Ovary (tissue), 9 donors: ENCODE data around the gene SHLD1. TPM values are rescaled to one million over a fixed set of nuclear protein-coding genes. Genes with fewer than 3 reads are reported as not detected.

Experiments
- DNase-seq, 5 donors: peaks; one replicate each; pipeline ENCODE4 v3.0.0-alpha.2; 2019 to 2020
- H3K27ac ChIP-seq, 2 donors: fragments of 200-600 bp; one replicate each; pipeline versions ENCODE4 v1.5.1 to v1.8.0; 2019 to 2022
- H3K27me3 ChIP-seq: fragments of 200-600 bp; one replicate; pipeline ENCODE4 v1.8.0; 2022
- H3K36me3 ChIP-seq: fragments of 200-600 bp; sonication (generic); one replicate; pipeline ENCODE4 v1.5.1; 2019
- H3K4me1 ChIP-seq: one replicate; pipeline ENCODE4 v1.8.1; 2013; ENCODE audit warnings: mild to moderate bottlenecking, moderate library complexity; ENCODE audit not compliant: insufficient read depth
- H3K4me3 ChIP-seq: fragments of 200-600 bp; sonication (generic); one replicate; pipeline ENCODE4 v1.5.1; 2017
- H3K9me3 ChIP-seq, 2 donors: fragments of 200-600 bp in 1 of 2; sonication (generic) in 1 of 2; one replicate each; pipeline versions ENCODE4 v1.5.1 to v1.8.1; 2013 to 2019; ENCODE audit warnings: mild to moderate bottlenecking in 1 of 2, moderate library complexity in 1 of 2
- CTCF ChIP-seq, 3 donors: fragments of 450-650 bp in 2 of 3; fragments of 200-600 bp in 1 of 3; IDR thresholded peaks; one replicate each; pipeline versions ENCODE4 v1.5.1 to v1.8.0; 2016 to 2022; ENCODE audit warnings: antibody characterized with exemption in 3 of 3, mild to moderate bottlenecking in 1 of 3
- EP300 ChIP-seq: sonication (generic); formaldehyde crosslinking; IDR thresholded peaks from one replicate; pipeline ENCODE4 v1.6.1; 2017; ENCODE audit warnings: antibody characterized with exemption
- POLR2A ChIP-seq: fragments of 450-650 bp; IDR thresholded peaks from one replicate; pipeline ENCODE4 v1.6.1; 2017; ENCODE audit warnings: antibody characterized with exemption, mild to moderate bottlenecking, moderate library complexity
- WGBS, 3 donors: extraction: QIAGEN DNeasy Blood & Tissue Kit in 1 of 3; methylation state at CpG; one replicate each; pipeline versions ENCODE4 v1.1.5 to v1.1.7; 2013 to 2017; 5-methylcytosine and 5-hydroxymethylcytosine counted together
- intact Hi-C, 4 donors: fragments of 100-400 bp; cut with DNase I; formaldehyde crosslinking; loops; one replicate each; pipeline versions ENCODE4 v1.11.0 to v1.15.1; 2022 to 2023
- polyA plus RNA-seq, 2 donors: library from polyadenylated mRNA; stranded (reverse); fragments of 200-250 nt in 1 of 2; fragments of 350-450 nt in 1 of 2; fragmentation: Illumina TruSeq in 1 of 2; extraction: RNeasy Lipid Tissue Mini Kit (QIAGEN cat#74804) in 1 of 2; gene quantifications; one replicate each; pipeline ENCODE4 v1.2.3, GENCODE V29; 2013 to 2014
- total RNA-seq, 7 donors: library from RNA; depleted of rRNA in 2 of 7; stranded (reverse); fragments of >200 nt in 2 of 7; fragmentation: NEBNext Ultra II Directional in 3 of 7; extraction: Animal tissue kit (Norgen Biotek cat#: 25700) in 3 of 7; gene quantifications; one replicate each; pipeline versions ENCODE4 v1.1.0 to v1.2.4, GENCODE V29; 2016 to 2023
- donor health status: DM: no; HTN: no; CAD: no; lungs with moderate emphysema.
- donor health status: DM: no; HTN: no; CAD: no.
- donor health status: Bipolar disorder and iron deficiency.
- donor health status: DM: yes; HTN: yes; CAD: no.
- donor health status: DM: no; HTN: no; CAD: no.
- donor health status: DM: yes; HTN: yes; CAD: no.

Gene SHLD1
- total and polyA plus RNA-seq, 9 donors, result 3.8 to 12.4 (median 7.2) TPM

GRCh38 chr20:5772704-5773103 is 22.5 kb downstream of the SHLD1 start:
- Histone ChIP-seq H3K27me3 (no peaks in the 10 kb centered on the region), H3K36me3 (no peaks in the 10 kb centered on the region), H3K4me3 (no peak overlapping the region), H3K4me1 (no peaks in the 10 kb centered on the region), H3K27ac (no peak overlapping the region), H3K9me3 (no peaks in the 10 kb centered on the region)
- TF ChIP-seq CTCF (IDR thresholded peaks at IDR 0.05) (no peak), POLR2A (no peak), EP300 (no peak)
- WGBS, 3 donors, result 68 to 84% (median 79%) methylated on average over 5 of the region's 5 CpGs
- no peak for DNase-seq
- intact Hi-C loops, result no loop called here

GRCh38 chr20:5773589-5773988 is 23.4 kb downstream of the SHLD1 start:
- no peak for DNase-seq
- intact Hi-C loops, result no loop called here
- TF ChIP-seq EP300 (no peak), POLR2A (no peak), CTCF (IDR thresholded peaks at IDR 0.05) (no peak)
- no peaks in the 10 kb centered on the region for H3K36me3 ChIP-seq
- no peak overlapping the region for H3K27ac ChIP-seq
- no peaks in the 10 kb centered on the region for H3K9me3 ChIP-seq
- H3K4me1 ChIP-seq, result no peaks in the 10 kb centered on the region
- H3K4me3 ChIP-seq, result no peak overlapping the region
- WGBS, 3 donors, result 93 to 97% (median 96%) methylated on average over 8 of the region's 8 CpGs
- no peaks in the 10 kb centered on the region for H3K27me3 ChIP-seq

DNA sequence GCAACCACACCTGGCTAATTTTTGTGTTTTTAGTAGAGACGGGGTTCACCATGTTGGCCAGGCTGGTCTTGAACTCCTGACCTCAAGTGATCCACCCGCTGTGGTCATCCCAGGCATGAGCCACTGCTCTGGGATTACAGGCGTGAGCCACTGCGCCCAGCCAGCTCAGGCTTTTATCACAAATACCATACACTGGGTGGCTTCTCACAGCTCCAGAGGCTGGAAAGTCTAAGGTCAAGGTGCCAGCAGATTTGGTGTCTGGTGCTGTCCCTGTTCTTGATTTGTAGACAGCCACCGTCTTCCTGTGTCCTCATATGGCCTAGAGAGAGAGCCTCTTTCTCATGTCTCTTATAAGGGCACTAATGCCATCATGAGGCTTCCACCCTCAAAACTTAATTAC is 25.9 kb downstream of the SHLD1 start:
- Histone ChIP-seq H3K4me1 (no peaks in the 10 kb centered on the region), H3K4me3 (no peak overlapping the region), H3K27me3 (no peaks in the 10 kb centered on the region), H3K36me3 (no peaks in the 10 kb centered on the region), H3K27ac (no peak overlapping the region), H3K9me3 (no peaks in the 10 kb centered on the region)
- WGBS, 3 donors, result 95 to 100% (median 96%) methylated on average over 5 of the region's 5 CpGs
- DNase-seq, result no peak
- intact Hi-C loops, result no loop called here
- no peak for TF ChIP-seq EP300
- no peak for TF ChIP-seq POLR2A
- TF ChIP-seq CTCF (IDR thresholded peaks at IDR 0.05), result no peak

DNA sequence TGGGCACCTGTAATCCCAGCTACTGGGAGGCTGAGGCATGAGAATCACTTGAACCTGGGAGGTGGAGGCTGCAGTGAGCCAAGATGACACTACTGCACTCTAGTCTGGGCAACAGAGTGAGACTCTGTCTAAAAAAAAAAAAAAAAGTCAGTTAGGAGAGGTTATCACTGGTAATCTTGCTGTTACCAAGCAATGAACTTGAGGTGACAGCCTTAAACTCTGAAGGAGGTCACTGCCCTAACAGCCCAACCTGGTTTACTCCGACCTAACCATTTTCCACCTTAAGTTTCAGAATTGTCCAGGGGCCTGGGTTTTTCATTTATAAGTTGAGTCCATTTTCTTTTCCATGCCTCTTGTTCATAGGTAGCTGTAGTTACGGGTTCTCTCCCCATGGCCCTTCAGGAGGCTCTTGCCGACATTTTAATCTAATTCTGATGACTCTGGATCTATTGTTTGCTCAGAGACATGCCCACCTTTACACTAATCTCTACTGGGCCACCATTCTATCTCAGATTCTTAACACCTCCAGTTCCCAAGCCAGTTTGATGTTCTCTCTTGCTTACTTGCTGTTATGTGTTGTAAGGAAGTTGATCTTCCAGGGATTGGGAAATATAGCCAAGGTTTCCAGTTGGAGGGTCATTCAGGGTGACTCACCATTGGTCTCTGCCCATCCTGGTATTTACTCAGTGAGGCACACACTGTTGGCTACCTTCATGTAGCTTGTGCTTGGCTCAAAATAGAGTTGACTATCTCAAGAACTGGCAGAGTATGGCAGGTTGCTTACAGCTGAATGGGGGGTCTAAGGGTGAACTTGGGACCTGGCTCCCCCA is 29.1 kb downstream of the SHLD1 start:
- no peak overlapping the region for H3K27ac ChIP-seq
- H3K9me3 ChIP-seq, result no peaks in the 10 kb centered on the region
- 84 to 96% (median 94%) methylated on average over 3 of the region's 3 CpGs for WGBS, 3 donors
- TF ChIP-seq CTCF (IDR thresholded peaks at IDR 0.05) (no peak), EP300 (no peak), POLR2A (no peak)
- H3K4me3 ChIP-seq, result no peak overlapping the region
- intact Hi-C loops, result no loop called here
- H3K36me3 ChIP-seq, result no peaks in the 10 kb centered on the region
- H3K4me1 ChIP-seq, result no peaks in the 10 kb centered on the region
- no peaks in the 10 kb centered on the region for H3K27me3 ChIP-seq
- DNase-seq, result no peak
